OCI-LY3 (cell line): ENCODE measurements around the gene ADAMTS2.

ENCODE experiments used
- EZH2phosphoT487 ChIP-seq: fragments of 200-600 bp; shearing (Covaris generic); IDR thresholded peaks from 2 replicates; pipeline ENCODE4 v1.6.1; 2018; ENCODE audit warnings: antibody characterized with exemption, mixed run types, low read depth
- TF ChIP-seq, protein P1 (sequence below): fragments of 200-600, 300-600 bp; sonication (generic); IDR thresholded peaks from 2 replicates; pipeline ENCODE4 v1.5.1; 2014; ENCODE audit warnings: antibody characterized with exemption, low read length, low read depth

DNA sequence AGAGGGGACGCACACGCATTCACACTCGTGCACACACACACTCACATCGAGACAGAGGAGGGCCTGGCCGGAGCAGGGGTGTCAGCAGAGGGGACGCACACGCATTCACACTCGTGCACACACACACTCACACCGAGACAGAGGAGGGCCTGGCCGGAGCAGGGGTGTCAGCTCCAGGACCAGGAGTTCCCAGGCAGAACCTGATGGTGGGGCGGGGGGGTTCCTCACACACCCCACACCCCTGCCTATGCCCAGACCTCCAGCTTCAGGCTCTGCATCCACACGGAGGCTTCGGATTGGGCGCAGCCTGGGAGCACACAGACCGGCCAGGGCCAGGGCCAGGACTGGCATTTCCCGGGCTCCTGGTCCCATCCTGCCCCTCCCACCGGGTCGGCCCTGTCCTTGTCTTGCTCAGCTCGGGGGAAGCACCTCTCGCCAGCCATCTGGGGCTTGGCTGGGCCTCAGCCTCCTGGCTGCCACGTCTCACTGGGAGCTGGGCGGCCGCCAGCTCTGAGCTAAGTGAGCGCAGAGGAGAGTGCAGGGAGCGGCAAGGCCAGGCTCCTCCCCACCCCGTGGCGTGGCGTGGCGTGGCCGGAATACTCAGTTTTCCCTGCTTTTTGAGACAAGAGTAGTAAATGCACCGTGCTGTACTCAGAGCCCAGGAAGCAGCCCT is 31.3 kb downstream of the ADAMTS2 start:
- TF ChIP-seq, protein P1, sequence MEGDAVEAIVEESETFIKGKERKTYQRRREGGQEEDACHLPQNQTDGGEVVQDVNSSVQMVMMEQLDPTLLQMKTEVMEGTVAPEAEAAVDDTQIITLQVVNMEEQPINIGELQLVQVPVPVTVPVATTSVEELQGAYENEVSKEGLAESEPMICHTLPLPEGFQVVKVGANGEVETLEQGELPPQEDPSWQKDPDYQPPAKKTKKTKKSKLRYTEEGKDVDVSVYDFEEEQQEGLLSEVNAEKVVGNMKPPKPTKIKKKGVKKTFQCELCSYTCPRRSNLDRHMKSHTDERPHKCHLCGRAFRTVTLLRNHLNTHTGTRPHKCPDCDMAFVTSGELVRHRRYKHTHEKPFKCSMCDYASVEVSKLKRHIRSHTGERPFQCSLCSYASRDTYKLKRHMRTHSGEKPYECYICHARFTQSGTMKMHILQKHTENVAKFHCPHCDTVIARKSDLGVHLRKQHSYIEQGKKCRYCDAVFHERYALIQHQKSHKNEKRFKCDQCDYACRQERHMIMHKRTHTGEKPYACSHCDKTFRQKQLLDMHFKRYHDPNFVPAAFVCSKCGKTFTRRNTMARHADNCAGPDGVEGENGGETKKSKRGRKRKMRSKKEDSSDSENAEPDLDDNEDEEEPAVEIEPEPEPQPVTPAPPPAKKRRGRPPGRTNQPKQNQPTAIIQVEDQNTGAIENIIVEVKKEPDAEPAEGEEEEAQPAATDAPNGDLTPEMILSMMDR, result no peak
- no peak for TF ChIP-seq EZH2phosphoT487
